WTC11 (cell line): ENCODE results near the gene PLEKHH3.

Source experiments
- ATF6 ChIP-seq: sonication (generic); formaldehyde crosslinking; IDR thresholded peaks from 2 replicates; pipeline ENCODE4 v1.8.1; 2023; ENCODE audit warnings: mild to moderate bottlenecking, missing genetic modification reagents
- CREM ChIP-seq: sonication (generic); formaldehyde crosslinking; IDR thresholded peaks from 2 replicates; pipeline ENCODE4 v1.8.1; 2022; ENCODE audit warnings: mild to moderate bottlenecking, missing genetic modification reagents, moderate library complexity
- CTCF ChIP-seq: fragments of 200-600 bp; IDR thresholded peaks from 2 replicates; pipeline ENCODE4 v1.8.0; 2022; ENCODE audit warnings: antibody characterized with exemption
- E2F4 ChIP-seq: sonication (generic); formaldehyde crosslinking; IDR thresholded peaks from 2 replicates; pipeline ENCODE4 v1.8.1; 2022; ENCODE audit warnings: low read depth, mild to moderate bottlenecking, moderate library complexity, missing genetic modification reagents, borderline replicate concordance
- FOXP1 ChIP-seq: sonication (generic); formaldehyde crosslinking; IDR thresholded peaks from 2 replicates; pipeline ENCODE4 v1.8.0; 2022; ENCODE audit warnings: missing genetic modification reagents, mild to moderate bottlenecking, moderate library complexity, borderline replicate concordance
- KAT7 ChIP-seq: sonication (generic); formaldehyde crosslinking; IDR thresholded peaks from 2 replicates; pipeline ENCODE4 v1.8.1; 2023; ENCODE audit warnings: missing genetic modification reagents, mild to moderate bottlenecking, borderline replicate concordance
- MAX ChIP-seq: sonication (generic); formaldehyde crosslinking; IDR thresholded peaks from 2 replicates; pipeline ENCODE4 v1.8.0; 2022; ENCODE audit warnings: mild to moderate bottlenecking, missing genetic modification reagents
- NR1H2 ChIP-seq: sonication (generic); formaldehyde crosslinking; IDR thresholded peaks from 2 replicates; pipeline ENCODE4 v1.9.0; 2021; ENCODE audit warnings: mild to moderate bottlenecking, moderate library complexity, missing genetic modification reagents
- NR2C2 ChIP-seq: sonication (generic); formaldehyde crosslinking; IDR thresholded peaks from 2 replicates; pipeline ENCODE4 v1.8.0; 2022; ENCODE audit warnings: mild to moderate bottlenecking, missing genetic modification reagents
- PRRX2 ChIP-seq: fragments of 250-450 bp; sonication (Bioruptor Pico); IDR thresholded peaks from 2 replicates; pipeline ENCODE4 v1.8.0; 2021; ENCODE audit warnings: mild to moderate bottlenecking
- SP1 ChIP-seq: sonication (generic); formaldehyde crosslinking; conservative IDR thresholded peaks from 2 replicates; pipeline ENCODE4 v1.8.1; 2022; ENCODE audit warnings: missing genetic modification reagents
- ZNF281 ChIP-seq: sonication (generic); formaldehyde crosslinking; IDR thresholded peaks from 2 replicates; pipeline ENCODE4 v1.8.0; 2023; ENCODE audit warnings: mild to moderate bottlenecking, missing genetic modification reagents

GRCh38 chr17:42683407-42684034, 6.7 kb upstream of the PLEKHH3 start:
- TF ChIP-seq CTCF (no peak), PRRX2 (CRISPR knock-in tag) (no peak), NR1H2 (no peak), ATF6 (CRISPR knock-in tag) (no peak), KAT7 (CRISPR knock-in tag) (no peak), E2F4 (CRISPR knock-in tag) (no peak), NR2C2 (CRISPR knock-in tag) (no peak), SP1 (CRISPR knock-in tag) (no peak), MAX (CRISPR knock-in tag) (no peak), FOXP1 (CRISPR knock-in tag) (no peak), CREM (CRISPR knock-in tag) (no peak), ZNF281 (no peak)
